ENCODE data around the gene ZNF672.
"Not testable (repeated sequence)": the region's sequence is repeated elsewhere in the genome, so short reads cannot be mapped to it uniquely, and the experiment has no call there.

Gene ZNF672

GRCh38 chr1:248813546-248813945 is 24.5 kb upstream of the ZNF672 start:
- no peak for DNase-seq

GRCh38 chr1:248814351-248814750 is 23.7 kb upstream of the ZNF672 start:
- DNase-seq: no peak

- DNase-seq: no peak
These were observed 22.5 kb upstream of the ZNF672 start for GRCh38 chr1:248815407-248816034.

- DNase-seq: no peak
These were observed 21.8 kb upstream of the ZNF672 start for GRCh38 chr1:248816042-248816851.

- DNase-seq: no peak
These were observed 21.0 kb upstream of the ZNF672 start for GRCh38 chr1:248817065-248817464.

GRCh38 chr1:248818505-248819374 is 19.3 kb upstream of the ZNF672 start:
- no peak for DNase-seq

- DNase-seq: no peak
These were observed 17.9 kb upstream of the ZNF672 start for GRCh38 chr1:248820041-248820585.

GRCh38 chr1:248821101-248821500 is 16.9 kb upstream of the ZNF672 start:
- DNase-seq: peak; percentile 97

- DNase-seq: no peak
These were observed 16.4 kb upstream of the ZNF672 start for GRCh38 chr1:248821641-248822040.

GRCh38 chr1:248822148-248823032 is 15.6 kb upstream of the ZNF672 start:
- DNase-seq: no peak

- DNase-seq: peak; percentile 51
These were observed 14.5 kb upstream of the ZNF672 start for GRCh38 chr1:248823517-248824001.

GRCh38 chr1:248824301-248824700 is 13.7 kb upstream of the ZNF672 start:
- DNase-seq: no peak

- no peak for DNase-seq
These were observed 13.3 kb upstream of the ZNF672 start for GRCh38 chr1:248824701-248825100.

GRCh38 chr1:248825136-248825535 is 12.9 kb upstream of the ZNF672 start:
- DNase-seq: peak; percentile 20

- DNase-seq: no peak
These were observed 12.5 kb upstream of the ZNF672 start for GRCh38 chr1:248825573-248825908.

- peak; percentile 97 for DNase-seq
These were observed 11.9 kb upstream of the ZNF672 start, which contains the start of gene SH3BP5L for GRCh38 chr1:248825909-248826760. SH3BP5L (minus strand) TSS chr1:248825915; CDS start chr1:248824935, 980 bp downstream.

GRCh38 chr1:248828845-248829244 is 9.2 kb upstream of the ZNF672 start:
- peak; percentile 44 for DNase-seq

- DNase-seq: not testable (repeated sequence)
These were observed 7.4 kb upstream of the ZNF672 start for GRCh38 chr1:248830718-248831017.

GRCh38 chr1:248831842-248832241 is 6.2 kb upstream of the ZNF672 start:
- DNase-seq: no peak

- DNase-seq: no peak
These were observed 3.6 kb upstream of the ZNF672 start for GRCh38 chr1:248834343-248834940.

Data from fibroblast of skin of back (primary cell).